AG08395 (cell line): ENCODE results near the gene KRT2.

Source experiments
- DNase-seq: peaks from one replicate; pipeline ENCODE4 v3.0.0; 2012; ENCODE audit warnings: mixed read lengths, low spot score

The KRT2 gene

DNA sequence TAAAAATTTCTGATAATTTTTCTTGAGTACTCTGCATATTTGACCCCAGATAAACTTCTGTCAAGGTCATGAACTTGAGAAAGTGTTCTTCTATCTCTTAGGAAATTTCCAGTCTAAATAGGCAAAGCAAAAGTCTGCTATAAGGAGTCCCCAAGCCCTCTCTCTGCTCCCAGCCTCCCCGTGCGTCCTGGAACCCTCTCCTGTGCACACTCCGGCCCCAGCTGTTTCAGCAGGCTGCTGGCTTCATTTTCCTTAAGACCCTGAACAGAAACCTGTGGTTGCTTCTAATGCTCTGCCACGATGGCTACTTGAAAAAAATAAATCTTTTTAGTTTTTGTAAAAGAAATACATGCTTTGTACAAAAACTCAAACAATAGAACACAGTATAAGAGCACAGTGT lies 14.7 kb downstream of the KRT2 start:
- no peak for DNase-seq

DNA sequence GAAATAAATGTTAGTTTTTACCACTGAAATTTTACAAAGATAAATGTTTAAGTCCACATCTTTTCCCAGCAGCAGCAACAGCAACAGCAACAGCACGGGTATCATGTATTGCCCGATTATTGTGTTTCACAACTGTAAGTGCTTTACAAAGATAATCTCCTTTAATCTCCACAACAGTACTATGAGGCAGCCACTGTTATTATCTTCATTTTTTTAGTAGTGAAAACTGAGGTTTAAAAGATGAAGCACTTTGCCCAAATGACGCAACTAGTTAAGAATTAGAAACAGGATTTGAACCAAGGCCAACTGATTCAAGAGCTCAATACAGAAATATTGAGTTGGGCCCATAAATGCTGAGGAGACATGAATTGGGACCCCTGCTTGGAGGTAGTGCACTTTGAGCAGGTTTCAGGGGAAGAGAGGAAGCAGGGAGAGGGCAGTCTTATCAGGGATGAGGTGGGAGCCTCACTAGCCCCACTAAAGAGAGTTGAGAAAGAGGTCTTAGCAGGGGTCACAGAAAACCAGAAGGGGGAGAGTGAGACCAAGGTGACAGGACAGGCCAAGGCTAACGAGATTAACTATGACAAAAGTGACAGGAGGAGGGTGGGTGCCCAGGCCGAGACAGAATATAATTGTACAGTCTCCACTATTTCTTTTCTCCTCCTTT lies 15.3 kb downstream of the KRT2 start:
- DNase-seq, result no peak

DNA sequence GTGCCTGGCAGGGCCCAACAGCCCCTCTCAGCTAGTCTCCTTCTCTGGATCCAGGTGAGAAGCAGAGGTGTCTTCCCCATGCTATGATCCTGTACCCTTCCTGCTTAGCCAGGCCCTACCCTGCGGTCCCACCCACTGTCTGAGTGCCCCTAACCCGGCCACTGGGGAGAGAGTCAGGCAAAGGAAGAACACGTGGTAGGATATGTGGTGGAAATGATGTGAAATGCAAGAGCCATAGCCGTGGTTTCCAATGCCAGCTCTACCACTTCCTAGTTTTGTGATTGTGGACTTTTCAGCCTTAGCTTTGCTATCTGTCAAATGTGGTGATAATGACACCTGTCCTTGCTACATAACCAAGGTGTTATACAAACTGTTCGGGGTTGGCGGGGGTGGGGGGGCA lies 15.8 kb downstream of the KRT2 start:
- DNase-seq, result no peak

DNA sequence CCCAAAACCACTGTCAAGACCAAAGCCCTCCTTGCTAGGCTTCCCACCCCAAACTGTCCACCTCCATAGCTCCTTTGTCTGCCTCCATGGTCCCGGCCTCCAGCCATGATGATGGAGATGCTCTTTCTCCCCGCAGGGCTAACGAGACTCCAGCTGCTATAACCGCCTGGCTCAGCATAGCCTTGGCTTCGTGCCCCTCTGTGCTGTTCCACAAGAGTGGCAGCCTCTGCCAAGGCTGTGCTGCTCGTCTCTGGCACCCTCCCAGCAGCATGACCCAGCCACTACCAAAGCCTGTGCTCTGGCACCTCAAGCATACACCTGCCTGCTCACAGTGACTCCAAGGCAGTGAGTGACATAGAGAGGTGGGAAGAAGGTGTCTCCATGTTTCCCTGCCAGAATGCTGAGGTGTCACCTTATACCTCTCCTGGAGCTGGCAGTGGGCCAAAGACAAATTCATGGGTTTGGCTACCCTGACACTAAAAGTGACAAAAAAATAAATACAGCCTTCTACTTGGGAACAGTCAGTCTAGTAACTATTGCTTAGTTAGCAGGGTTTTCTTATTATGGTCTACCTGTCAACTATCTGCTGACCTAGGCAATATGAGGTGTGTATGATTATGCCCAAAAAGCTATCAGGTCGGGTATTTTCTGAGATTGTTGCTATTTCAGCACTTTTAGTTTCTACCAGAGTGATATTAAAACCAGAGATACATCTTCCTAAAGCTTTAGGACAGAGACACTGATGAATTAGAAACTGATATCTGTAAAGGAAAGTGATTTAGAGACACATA lies 17.6 kb downstream of the KRT2 start:
- DNase-seq, result no peak

DNA sequence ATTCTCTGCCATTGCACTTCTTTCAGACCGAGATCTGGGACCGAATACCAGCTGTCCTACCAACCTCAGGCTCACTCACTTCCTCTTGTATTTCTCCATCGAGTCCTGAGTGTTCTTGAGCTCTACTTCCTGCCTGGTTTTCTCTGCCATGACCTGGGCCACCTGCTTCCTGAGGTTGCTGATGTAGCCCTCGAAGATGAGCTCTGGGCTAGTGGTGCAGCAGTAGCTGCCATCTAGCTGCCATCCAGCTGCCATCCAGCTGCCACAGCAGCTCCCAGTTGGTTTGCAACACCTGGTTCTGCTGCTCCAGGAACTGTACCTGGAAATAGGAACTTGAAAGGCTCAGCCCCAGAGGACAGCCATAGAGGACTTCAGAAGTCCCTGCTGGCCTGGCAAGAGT lies 18.6 kb downstream of the KRT2 start:
- DNase-seq, result no peak

DNA sequence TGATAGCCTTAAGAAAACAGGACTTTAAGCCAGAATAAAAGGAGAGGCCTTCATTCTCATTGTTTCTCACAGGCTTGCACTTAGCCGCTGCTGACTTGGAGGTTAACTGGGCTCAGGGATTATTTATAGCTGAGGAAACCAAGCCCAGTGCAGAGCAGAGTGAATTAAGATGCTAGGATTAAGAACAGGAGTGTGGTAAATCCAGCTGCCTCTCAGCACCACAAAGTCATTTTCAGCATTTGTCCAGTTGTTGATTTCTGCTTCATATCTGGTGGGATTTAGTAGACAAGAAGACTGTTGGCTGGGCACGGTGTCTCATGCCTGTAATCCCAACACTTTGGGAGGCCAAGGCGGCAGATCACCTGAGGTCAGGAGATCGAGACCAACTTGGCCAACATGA lies 19.4 kb downstream of the KRT2 start:
- no peak for DNase-seq

DNA sequence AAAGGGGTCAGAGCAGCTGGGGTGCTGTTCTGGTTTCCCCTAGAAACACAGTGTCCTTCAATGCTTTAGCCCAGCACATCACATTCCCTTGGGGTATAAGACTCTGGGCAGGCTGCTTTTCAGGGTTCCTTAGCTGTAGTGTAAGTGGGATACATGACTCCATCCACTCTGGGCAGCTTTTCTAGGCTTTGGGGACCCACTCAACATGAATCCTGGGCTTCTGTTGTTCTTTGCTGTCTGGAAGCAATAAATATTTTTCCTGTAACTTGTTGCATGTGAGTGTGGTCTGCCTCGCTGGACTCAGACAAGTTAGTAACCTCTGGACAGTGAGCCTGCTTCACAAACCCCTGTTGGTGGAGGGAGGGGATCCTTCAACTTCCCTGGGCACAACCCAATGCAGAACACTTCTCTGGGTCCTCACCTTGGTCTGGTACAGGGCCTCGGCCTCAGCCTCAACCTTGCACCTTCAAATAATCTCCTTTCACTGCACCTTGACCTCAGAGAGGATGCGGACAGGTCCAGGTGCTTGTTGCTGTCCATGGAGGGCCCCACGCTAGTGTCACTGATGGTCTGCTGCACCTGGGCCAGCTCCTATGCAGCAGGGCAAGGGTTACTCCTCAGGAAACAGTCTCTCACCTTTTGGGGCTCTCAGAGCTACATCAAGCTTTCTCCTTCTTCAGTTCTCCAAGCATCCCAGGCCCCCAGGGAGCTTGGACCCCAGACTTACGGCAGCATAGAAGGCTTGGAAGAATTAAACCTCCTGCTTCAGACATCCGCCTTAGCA lies 20.1 kb downstream of the KRT2 start:
- DNase-seq, result no peak

DNA sequence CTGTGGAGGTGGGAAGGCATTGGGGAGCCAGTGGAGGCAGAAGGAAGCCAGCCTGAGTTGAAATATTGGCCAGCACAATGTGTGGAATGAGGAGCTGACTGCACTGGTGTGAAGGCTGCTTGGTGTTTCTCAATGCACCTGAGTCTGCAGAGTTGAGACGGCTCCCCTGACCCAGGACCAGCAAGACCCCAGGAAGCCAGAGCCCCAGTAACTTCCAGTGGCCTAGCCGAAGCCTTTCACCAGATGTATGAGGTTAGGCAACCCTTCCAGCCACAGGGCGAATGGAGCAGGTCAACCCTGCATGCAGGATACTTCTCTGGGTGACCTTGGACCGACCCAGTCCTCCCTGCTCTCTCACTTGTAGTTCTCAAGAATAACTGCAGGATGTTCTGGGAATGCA lies 20.7 kb downstream of the KRT2 start:
- no peak for DNase-seq

DNA sequence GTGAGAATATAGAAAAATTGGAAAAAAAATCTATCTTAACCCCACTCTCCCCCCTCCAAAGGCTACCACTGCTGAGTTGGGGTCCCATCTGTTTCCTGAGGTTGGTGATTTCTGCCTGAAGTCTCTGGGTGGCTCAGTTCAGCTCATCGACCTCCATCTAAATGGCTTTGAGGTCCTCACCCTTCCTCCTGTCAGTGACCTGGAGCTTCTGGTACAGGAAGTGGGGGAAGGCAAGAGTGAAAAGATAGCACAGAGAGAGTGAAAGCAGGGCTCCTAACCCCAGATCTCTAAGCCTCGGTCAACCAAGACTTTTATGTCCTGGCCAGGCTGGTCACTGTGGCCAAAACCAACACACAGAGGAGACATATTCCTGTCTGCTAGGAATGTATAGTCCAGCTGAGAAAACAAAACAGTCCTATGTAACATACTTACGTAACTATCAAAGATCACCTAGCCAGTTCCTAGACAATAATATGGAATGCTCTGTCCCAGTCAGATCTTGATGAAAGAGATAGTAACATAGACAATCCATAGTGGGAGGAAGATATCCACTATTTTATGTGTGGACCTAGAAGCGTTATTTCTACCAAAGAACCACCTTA lies 21.3 kb downstream of the KRT2 start:
- DNase-seq, result no peak

DNA sequence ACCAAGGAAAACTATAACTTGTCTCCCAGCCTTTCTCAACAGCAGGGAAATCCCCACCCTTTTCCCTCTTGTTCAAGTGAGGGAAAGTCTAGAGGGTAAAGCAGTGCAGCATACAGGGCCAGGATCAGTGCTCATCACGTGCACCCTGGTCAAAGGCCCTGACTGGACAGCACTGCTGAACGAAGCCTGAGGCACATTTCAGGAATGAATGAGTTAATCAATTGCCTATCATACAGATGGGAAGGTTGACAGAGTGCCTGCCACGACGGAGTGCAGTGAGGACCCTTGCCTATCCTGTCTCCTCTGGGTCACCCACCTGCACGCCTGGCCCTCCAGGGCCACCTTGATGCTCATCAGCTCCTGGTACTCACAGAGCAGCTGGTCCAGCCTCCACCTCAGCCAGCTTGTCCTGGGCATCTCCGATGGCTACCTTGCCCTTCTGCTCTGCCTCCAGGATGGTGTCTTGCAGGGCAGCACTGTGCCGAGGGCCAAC lies 22.0 kb downstream of the KRT2 start:
- no peak for DNase-seq

DNA sequence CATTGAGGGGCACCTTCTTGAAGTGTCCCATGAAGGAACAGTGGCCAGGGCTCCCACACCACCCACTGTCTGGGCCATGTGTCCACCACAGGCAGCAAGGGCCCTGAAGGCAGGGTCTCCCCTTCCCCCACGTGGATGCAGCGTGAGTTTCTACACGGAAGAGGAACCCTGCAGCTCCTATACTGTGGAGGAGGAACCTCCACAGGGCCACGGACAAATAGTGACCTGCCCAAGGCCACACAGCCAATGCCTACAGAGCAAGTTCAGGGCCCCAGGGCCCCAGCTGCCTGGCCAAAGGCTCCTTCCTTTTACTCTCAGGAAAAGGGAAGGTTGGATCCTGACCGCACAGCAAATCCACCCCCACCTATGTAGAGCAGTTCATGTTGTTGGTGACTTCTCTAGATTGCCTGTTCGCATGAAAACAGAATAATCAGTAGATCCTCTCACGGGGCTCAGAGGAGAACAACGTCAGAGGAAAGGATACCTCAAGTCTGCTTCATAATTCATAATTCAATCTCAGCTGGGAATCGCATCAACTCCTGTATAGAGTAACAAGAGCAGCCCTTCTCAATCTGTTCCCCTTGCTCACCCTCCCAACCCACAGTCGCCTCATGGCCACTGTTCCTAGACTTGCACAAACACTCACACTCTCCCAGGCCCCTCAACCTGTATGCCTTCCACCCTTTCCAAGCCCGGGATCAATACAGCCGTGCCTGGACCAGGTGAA lies 22.6 kb downstream of the KRT2 start:
- DNase-seq, result no peak

DNA sequence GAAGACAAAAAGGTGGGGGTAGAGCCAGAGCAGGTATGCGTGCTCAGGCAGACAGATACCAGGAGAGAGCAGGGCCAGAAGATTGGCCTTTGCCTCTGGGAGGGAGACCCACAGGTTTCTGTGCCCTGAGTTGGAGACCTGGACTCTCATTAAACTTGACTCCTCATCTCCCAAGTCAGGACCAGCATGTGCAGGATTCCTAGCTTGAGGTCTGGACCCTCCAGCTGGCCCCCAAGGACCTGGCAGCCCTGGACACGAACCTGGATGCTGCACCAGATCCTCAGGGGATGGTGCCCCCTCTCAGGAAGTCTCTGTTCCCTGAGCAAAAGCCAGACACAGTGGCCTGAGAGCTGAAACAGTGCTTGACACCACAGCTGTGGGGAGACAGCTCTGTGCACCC lies 23.2 kb downstream of the KRT2 start:
- DNase-seq, result no peak

DNA sequence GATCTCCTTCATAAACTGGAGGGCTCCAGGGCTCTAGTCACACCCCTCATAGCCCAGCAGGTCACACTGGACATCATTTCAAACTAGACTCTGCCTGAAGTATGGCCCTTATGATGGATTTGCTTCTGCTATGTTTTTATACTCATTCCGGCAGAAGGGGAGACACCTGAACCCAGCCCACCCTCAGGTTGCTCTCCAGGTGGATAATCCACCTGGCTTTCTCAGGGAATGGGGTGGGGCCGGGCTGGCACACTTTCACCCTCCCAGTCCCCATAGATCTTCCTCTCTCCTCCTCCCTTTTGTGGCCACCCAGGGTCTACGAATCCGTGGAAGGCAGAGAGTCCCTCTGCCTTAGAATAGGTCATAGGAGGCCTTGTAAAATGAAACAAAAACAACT lies 23.9 kb downstream of the KRT2 start:
- no peak for DNase-seq

DNA sequence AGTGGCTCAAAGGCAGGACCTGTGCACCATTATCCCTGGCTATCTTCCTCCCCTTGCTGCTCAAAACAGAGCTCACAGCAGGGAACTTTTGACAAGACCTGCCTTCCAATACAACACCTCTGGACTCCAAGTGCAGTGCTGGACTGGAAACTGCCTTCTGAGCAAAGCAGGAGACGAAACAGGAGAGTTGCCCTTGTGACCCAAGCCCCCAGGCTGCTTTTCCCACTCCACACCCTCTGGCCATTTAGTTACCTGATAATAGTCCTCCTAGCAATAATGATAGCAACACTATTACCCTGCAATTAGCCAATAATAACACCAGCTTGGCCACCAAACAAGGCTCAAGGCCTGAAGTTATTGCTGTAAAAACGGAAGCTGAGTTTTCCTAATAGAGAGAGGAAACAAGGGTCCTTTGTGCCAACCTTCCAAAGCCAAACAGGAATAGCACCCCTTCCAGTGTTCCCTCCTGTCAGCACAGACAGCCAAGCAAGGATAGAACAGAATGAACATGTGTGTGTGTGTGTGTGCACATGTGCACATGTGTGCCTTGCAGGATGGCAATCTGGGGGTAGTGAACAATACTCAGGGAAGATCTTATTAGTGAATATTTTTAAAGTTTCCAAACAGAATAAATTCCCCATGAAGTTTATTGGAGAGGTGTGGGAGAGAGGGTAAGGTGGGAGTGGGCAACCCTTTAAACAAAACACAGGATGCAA lies 24.5 kb downstream of the KRT2 start:
- DNase-seq, result no peak

DNA sequence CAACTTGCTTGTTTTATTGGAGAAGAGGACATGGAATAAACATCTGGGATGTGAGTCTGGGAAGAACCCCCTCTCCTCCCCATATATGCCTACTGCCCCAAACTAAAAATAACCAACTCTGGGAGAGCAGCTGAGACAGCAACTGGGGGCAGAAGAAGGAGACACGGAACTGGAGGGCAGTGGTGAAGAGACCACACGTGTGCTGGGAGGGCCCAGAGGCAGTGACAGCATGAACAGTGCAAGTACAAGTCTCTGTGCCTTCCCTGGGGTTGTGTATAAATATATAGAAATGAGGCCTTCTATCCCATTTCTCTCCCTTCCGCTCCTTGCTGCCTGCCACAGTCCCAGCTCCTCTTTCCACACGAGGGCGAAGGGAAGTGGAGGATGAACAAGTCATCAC lies 29.7 kb downstream of the KRT2 start:
- no peak for DNase-seq

DNA sequence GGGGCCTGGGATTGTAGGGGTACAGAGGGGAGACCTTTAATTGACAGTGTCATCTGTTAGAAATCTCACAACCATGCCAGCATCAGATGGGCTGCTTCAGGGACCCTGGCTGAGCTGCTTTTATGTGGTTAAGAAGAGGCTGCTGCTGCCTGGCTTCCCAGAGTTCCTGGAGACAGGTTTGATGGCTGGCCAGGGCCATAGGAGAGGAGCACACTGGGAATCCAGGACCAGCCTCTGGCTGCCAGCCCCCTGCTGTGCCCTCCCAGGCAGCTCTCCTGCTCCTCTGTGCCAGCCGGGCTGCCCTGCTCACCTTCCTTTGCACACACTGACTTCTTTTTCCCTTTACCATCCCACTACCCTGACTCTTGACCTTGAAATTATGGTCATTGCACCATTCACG lies 33.1 kb downstream of the KRT2 start:
- no peak for DNase-seq

DNA sequence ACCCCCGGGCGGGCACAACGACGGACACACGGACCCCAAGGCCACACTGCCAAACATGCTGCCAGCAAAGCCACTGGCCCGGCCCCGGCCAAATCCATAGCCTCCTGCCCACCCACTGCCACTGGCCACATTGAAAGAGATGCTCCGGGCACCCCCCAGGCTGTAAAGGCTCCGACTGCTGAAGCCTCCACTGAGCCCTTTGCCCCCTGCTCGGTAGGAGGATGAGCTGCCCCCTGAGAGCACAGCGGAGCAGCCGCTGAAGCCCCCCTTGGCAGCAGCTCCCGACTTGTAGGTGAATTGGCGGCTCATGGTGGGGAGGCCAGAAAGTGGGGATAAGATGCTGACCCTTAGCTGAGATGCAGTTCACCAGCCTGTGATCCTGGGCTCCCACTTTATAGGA lies 33.8 kb downstream of the KRT2 start, which contains the start of gene KRT73:
TSS of gene KRT73 (minus strand) at position 344 of the 400 bp plus-strand sequence. CDS start at position 309, 35 bp downstream.
- DNase-seq, result no peak

DNA sequence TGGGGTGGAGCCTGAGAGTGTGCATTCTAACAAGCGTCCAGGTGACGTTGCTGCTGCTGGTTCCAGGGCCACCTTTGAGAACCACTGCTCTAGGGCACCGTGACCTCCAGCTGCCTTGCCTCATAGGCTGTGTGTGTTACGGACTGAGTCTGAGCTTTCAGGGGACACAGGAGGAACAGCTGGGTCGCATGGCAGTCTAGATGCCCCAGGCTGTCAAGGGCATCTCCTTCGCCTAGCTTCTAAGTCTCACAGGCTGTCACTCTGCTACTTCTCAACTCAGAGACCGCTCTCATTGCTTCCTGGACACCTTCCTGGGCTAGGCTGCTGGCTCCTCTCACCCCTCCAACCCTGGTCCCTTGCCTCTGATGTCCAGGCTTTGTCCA lies 34.6 kb downstream of the KRT2 start:
- no peak for DNase-seq

DNA sequence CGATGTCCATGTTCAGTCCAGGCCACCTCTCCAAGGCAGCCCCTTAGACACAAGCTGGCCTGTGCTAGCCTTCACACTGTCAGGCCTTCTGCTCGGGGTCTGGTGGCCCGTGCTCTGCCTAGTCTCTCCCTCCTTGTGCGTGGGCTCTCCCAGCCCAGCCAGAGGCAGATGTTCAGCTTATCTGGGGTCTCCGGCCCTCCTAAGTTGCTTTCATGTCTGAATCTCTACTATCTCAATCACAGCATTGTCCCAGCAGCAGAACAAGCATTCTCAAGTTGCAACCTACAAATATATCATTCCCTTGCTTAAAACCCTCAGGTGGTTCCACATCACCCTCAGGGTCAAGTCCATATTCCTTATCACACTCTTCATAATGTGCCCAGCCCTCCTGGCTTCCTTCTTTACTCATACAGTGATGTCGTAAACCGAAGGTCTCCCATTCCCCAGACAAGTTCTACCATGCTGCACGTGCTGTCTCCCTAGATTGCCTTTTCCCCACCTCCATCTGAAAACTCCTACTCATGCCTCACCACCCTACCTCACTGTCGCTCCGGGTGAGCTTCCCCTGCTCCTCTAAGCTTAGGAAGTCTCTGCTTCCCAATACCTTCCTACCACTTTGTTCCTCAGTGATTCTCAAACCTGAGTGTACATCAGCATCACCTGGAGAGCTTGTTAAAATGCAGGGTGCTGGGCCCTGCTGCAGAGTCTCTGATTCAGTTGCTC lies 35.2 kb downstream of the KRT2 start:
- DNase-seq, result no peak

DNA sequence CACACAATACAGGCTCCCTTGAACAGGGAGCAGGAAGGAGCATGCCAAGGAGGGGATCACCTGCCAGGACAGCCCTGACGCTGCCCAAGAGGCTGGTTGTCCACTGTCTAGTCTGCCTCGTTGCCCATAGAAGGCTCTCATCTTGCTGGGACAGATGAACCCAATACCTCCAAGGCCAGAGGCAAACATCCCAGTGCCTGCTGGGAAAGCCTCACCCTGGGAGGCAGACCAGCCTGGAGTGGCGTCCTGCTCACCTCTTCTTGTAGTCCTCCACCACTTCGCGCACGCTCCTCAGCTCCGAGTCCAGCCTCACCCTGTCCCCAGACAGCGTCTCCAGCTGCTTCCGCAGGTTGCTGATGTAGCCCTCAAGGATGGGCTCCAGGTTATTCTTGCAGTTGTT lies 36.1 kb downstream of the KRT2 start:
- no peak for DNase-seq
